Caco-2 (cell line): ENCODE measurements around the gene TRPM1. TPM values are rescaled to one million over a fixed set of nuclear protein-coding genes. Genes with fewer than 3 reads are reported as not detected.
A peak's percentile ranks its signal among the peaks of the same experiment; 100 is the strongest.

Experiments
- Bru-seq: library from RNA; stranded (reverse); fragments of 400-500 nt; gene quantifications from one replicate; lab custom pipeline; 2021; lab: Mats Ljungman, UMichigan
- BruChase-seq, 2 experiments: library from RNA; stranded (reverse); fragments of 400-500 nt; gene quantifications; one replicate each; lab custom pipeline; 2021; lab: Mats Ljungman, UMichigan
- BruUV-seq: library from RNA; stranded (reverse); fragments of 400-500 nt; replicated peaks from 2 replicates; lab custom pipeline; 2021; lab: Mats Ljungman, UMichigan
- CTCF ChIA-PET: fragments of 300-600 bp; sonication (Branson Sonifier 250); formaldehyde crosslinking; loops from one replicate; lab custom pipeline; 2022; ENCODE audit warnings: antibody characterized with exemption; lab: Charles Lee
- POLR2A ChIA-PET: fragments of 300-600 bp; sonication (Branson Sonifier 250); formaldehyde crosslinking; loops from one replicate; lab custom pipeline; 2022; ENCODE audit warnings: antibody characterized with exemption; lab: Charles Lee
- DNase-seq, 2 experiments: peaks; one replicate each; pipeline versions ENCODE4 v3.0.0 to v3.0.0-alpha.2; 2020 to 2022
- H3K27me3 ChIP-seq: replicated peaks from 2 replicates; pipeline ENCODE4 v1.6.0; 2011; ENCODE audit warnings: low read length; ENCODE audit not compliant: control insufficient read depth, insufficient read depth
- H3K36me3 ChIP-seq: 2 replicates; pipeline ENCODE4 v1.5.1; 2011; ENCODE audit warnings: low read length; ENCODE audit not compliant: control insufficient read depth, insufficient read depth
- H3K4me1 ChIP-seq: fragments of 250-450 bp; sonication (Bioruptor Pico); 2 replicates; pipeline ENCODE4 v1.5.1; 2020; ENCODE audit warnings: mild to moderate bottlenecking
- H3K4me3 ChIP-seq: 2 replicates; pipeline ENCODE4 v1.5.1; 2011; ENCODE audit warnings: low read depth, mild to moderate bottlenecking, control low read depth, low read length
- H3K9me3 ChIP-seq: fragments of 250-450 bp; sonication (Bioruptor Pico); 2 replicates; pipeline ENCODE4 v1.5.1; 2020; ENCODE audit warnings: mild to moderate bottlenecking, moderate library complexity
- H3K27ac Mint-ChIP-seq: one replicate; pipeline ENCODE4 v1.8.0; 2022; ENCODE audit warnings: mixed read lengths; ENCODE audit not compliant: unreplicated experiment
- H3K27me3 Mint-ChIP-seq: one replicate; pipeline ENCODE4 v1.8.0; 2022; ENCODE audit warnings: mixed read lengths; ENCODE audit not compliant: insufficient read depth, unreplicated experiment
- H3K36me3 Mint-ChIP-seq: one replicate; pipeline ENCODE4 v1.8.0; 2022; ENCODE audit warnings: mild to moderate bottlenecking, mixed read lengths; ENCODE audit not compliant: insufficient read depth, unreplicated experiment
- H3K4me1 Mint-ChIP-seq: one replicate; pipeline ENCODE4 v1.8.0; 2022; ENCODE audit warnings: low read depth, mixed read lengths; ENCODE audit not compliant: unreplicated experiment
- H3K4me3 Mint-ChIP-seq: one replicate; pipeline ENCODE4 v1.8.0; 2022; ENCODE audit warnings: mild to moderate bottlenecking, moderate library complexity, mixed read lengths; ENCODE audit not compliant: unreplicated experiment
- H3K9me3 Mint-ChIP-seq: one replicate; pipeline ENCODE4 v1.8.0; 2022; ENCODE audit warnings: mixed read lengths; ENCODE audit not compliant: unreplicated experiment
- intact Hi-C: fragments of 100-400 bp; cut with micrococcal nuclease; formaldehyde crosslinking; loops from one replicate; pipeline ENCODE4 v1.10.0; 2022; ENCODE audit not compliant: unreplicated experiment
- long read RNA-seq: library from polyadenylated mRNA; stranded (forward); transcript quantifications from one replicate; pipeline ENCODE4 v2.0.0, GENCODE V29; 2022
- total RNA-seq: library from RNA; stranded (reverse); gene quantifications from 2 replicates; pipeline ENCODE4 v1.2.3, GENCODE V29; 2022
- TF ChIP-seq, protein P1 (sequence below), 2 experiments: fragments of 200-600 bp in 1 of 2; IDR thresholded peaks; 1 replicate in 1 of 2; 2 replicates in 1 of 2; pipeline versions ENCODE4 v1.5.1 to v1.8.0; 2011 to 2022; ENCODE audit warnings: antibody characterized with exemption in 1 of 2, control low read depth in 1 of 2, inconsistent platforms in 1 of 2, low read depth in 1 of 2, low read length in 1 of 2, mild to moderate bottlenecking in 1 of 2, moderate library complexity in 1 of 2; ENCODE audit not compliant: insufficient read depth in 1 of 2, severe bottlenecking in 1 of 2, unreplicated experiment in 1 of 2

The TRPM1 gene
- not detected in 2 replicates for total RNA-seq
- Bru-seq, nascent RNA, result percentile 6 among the genes with signal in this experiment
- BruChase-seq, experiment 1, labeled RNA remaining after a 2-hour chase, result percentile 0 among the genes with signal in this experiment
- BruChase-seq, experiment 2, labeled RNA remaining after a 6-hour chase, result percentile 1 among the genes with signal in this experiment
- long read RNA-seq, result 0 reads

DNA sequence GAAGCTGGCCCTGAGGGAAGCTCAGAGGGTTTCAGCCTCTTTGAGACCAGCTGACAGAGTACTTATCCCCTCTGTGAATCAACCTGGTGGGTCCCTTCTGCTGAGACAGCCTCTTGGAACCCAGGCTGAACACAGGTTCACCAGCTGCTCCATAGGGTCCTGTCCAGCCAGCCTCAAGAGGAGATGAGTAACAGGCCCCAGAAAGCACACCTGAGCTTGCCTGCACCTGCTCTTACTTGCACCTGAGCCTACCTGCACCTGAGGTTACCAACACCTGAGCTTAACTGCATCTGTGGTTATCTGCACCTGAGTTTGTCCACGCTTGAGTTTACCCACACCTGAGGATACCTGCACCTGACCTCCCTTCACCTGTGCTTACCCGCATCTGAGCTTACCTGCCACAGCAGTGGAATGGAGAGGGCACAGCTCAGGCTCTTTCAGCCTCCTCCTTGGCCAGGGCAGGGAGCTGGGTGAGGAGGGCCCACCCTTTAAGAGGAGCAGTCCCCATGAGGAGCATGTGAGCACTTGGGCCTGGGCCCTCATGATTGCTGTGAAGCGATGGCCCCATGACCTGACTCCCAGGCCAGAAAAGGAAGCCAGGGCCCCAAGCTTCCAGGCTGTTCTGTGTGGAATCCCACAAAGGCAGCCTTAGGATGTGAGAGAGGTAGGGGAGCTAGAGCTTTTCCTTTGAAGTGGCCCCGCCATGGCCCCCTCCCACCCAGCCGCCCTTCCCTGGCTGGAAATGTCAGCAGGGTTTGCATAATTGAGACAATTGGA is at the start of gene TRPM1:
TRPM1 (minus strand) TSS at position 464 of the 777 bp plus-strand sequence. CDS start 20,370 bp downstream, outside the sequence.
- intact Hi-C loops, result no loop called here
- Mint-ChIP-seq H3K4me3 (no peak within 1 kb of the TSS), H3K9me3 (no peaks in the 10 kb centered on the region), H3K27ac (no peak within 1 kb of the TSS), H3K36me3 (no peaks in the 10 kb centered on the region), H3K27me3 (no peaks in the 10 kb centered on the region), H3K4me1 (peaks cover 14% of the 10 kb centered on the region)
- Histone ChIP-seq H3K27me3 (no peaks in the 10 kb centered on the region), H3K36me3 (no peaks in the 10 kb centered on the region), H3K4me1 (no peaks in the 10 kb centered on the region), H3K9me3 (no peaks in the 10 kb centered on the region), H3K4me3 (no peak within 1 kb of the TSS)
- no peak for DNase-seq
- ChIA-PET POLR2A (no interaction called here), CTCF (interaction anchor here (0.9 kb wide), 1 partner anchor 28 kb away, joined by 3 read pairs; no protein-coding TSS in a partner anchor)
- TF ChIP-seq, protein P1, sequence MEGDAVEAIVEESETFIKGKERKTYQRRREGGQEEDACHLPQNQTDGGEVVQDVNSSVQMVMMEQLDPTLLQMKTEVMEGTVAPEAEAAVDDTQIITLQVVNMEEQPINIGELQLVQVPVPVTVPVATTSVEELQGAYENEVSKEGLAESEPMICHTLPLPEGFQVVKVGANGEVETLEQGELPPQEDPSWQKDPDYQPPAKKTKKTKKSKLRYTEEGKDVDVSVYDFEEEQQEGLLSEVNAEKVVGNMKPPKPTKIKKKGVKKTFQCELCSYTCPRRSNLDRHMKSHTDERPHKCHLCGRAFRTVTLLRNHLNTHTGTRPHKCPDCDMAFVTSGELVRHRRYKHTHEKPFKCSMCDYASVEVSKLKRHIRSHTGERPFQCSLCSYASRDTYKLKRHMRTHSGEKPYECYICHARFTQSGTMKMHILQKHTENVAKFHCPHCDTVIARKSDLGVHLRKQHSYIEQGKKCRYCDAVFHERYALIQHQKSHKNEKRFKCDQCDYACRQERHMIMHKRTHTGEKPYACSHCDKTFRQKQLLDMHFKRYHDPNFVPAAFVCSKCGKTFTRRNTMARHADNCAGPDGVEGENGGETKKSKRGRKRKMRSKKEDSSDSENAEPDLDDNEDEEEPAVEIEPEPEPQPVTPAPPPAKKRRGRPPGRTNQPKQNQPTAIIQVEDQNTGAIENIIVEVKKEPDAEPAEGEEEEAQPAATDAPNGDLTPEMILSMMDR (IDR thresholded peaks at IDR 0.05; ENCODE audit: insufficient read depth in 1 of 2, low read depth in 1 of 2, low read length in 1 of 2, severe bottlenecking in 1 of 2, unreplicated experiment in 1 of 2), result no peak
- no TSS peak for BruUV-seq

- H3K4me1 ChIP-seq, result no peaks in the 10 kb centered on the region
- no peak overlapping the region for H3K4me3 ChIP-seq
- DNase-seq, result no peak
- no TSS peak for BruUV-seq
- ChIA-PET CTCF (no interaction called here), POLR2A (no interaction called here)
- no peaks in the 10 kb centered on the region for H3K9me3 Mint-ChIP-seq
- H3K4me1 Mint-ChIP-seq, result no peaks in the 10 kb centered on the region
- H3K27ac Mint-ChIP-seq, result no peak overlapping the region
- no peaks in the 10 kb centered on the region for H3K27me3 ChIP-seq
- TF ChIP-seq, protein P1 (IDR thresholded peaks at IDR 0.05; ENCODE audit: insufficient read depth in 1 of 2, low read depth in 1 of 2, low read length in 1 of 2, severe bottlenecking in 1 of 2, unreplicated experiment in 1 of 2), result no peak
- no peaks in the 10 kb centered on the region; the same call in 1 of the 2 replicates for H3K9me3 ChIP-seq
- no peaks in the 10 kb centered on the region for H3K36me3 ChIP-seq
- H3K4me3 Mint-ChIP-seq, result no peak overlapping the region
- H3K27me3 Mint-ChIP-seq, result peaks cover 2% of the 10 kb centered on the region
- H3K36me3 Mint-ChIP-seq, result no peaks in the 10 kb centered on the region
- intact Hi-C loops, result no loop called here
Observed at GRCh38 chr15:31150732-31151231, 49.3 kb upstream of the TRPM1 start.

DNA sequence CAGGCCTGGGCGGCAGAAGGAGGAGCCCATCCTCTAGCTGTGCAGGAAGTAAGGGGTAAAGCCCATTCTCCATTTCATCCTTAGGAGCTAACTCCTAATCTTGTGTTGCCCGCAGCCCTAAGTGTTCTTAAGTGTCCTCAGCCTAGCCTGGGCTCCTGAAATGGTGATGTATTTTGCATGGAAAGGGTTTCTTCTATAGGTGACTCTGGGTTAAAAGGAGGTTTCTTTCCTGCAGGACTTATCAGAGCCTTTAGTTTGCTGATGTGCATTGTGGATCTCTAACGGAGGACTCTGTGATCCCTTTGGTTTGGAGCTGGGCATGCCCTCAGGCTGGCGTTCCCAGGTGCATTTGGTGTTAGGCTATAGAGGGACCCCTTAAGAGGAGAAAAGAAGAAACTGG is 48.5 kb upstream of the TRPM1 start:
- Mint-ChIP-seq H3K4me3 (no peak overlapping the region), H3K36me3 (no peaks in the 10 kb centered on the region), H3K4me1 (no peaks in the 10 kb centered on the region), H3K27ac (no peak overlapping the region), H3K27me3 (peaks cover 2% of the 10 kb centered on the region), H3K9me3 (no peaks in the 10 kb centered on the region)
- Histone ChIP-seq H3K4me3 (no peak overlapping the region), H3K27me3 (no peaks in the 10 kb centered on the region), H3K4me1 (no peaks in the 10 kb centered on the region), H3K36me3 (no peaks in the 10 kb centered on the region), H3K9me3 (no peaks in the 10 kb centered on the region; the same call in 1 of the 2 replicates)
- ChIA-PET POLR2A (no interaction called here), CTCF (interaction anchor here (0.7 kb wide), 1 partner anchor 109 kb away, joined by 3 read pairs; no protein-coding TSS in a partner anchor)
- TF ChIP-seq, protein P1 (IDR thresholded peaks at IDR 0.05; ENCODE audit: insufficient read depth in 1 of 2, low read depth in 1 of 2, low read length in 1 of 2, severe bottlenecking in 1 of 2, unreplicated experiment in 1 of 2), result no peak
- DNase-seq, result no peak
- BruUV-seq, result no TSS peak
- intact Hi-C loops, result no loop called here
